Erythroblast (primary cell): ENCODE data around the gene PARP3.

Experiments
- GATA1 ChIP-seq: IDR thresholded peaks from 2 replicates; pipeline ENCODE4 v1.6.1; 2011; ENCODE audit warnings: low read depth, mild to moderate bottlenecking, control low read depth, low read length, moderate library complexity
- POLR2A ChIP-seq: IDR thresholded peaks from 2 replicates; pipeline ENCODE4 v1.6.1; 2011; ENCODE audit warnings: mild to moderate bottlenecking, low read length

- TF ChIP-seq POLR2A, result no peak
- no peak for TF ChIP-seq GATA1
These were observed 45.4 kb downstream of the PARP3 start for GRCh38 chr3:51987568-51987967.
